Anterior cingulate cortex (tissue), 58 donors: ENCODE measurements around the gene PRDM10.
A peak's percentile ranks its signal among the peaks of the same experiment; 100 is the strongest.
"Not testable (repeated sequence)": the region's sequence is repeated elsewhere in the genome, so short reads cannot be mapped to it uniquely, and the experiment has no call there.

Experiments
- DNase-seq, 58 donors: peaks; one replicate each; lab custom pipeline; 2025; lab: John Stamatoyannopoulos, UW

PRDM10 gene

GRCh38 chr11:130002352-130002845, at the start of gene PRDM10:
PRDM10 (minus strand) TSS chr11:130002835; CDS start chr11:129960964, 41,871 bp downstream.
- DNase-seq: peak; percentile 70 to 99 (median 94)

- no peak for DNase-seq
Measured at GRCh38 chr11:130051082-130051481, 48.4 kb upstream of the PRDM10 start.

GRCh38 chr11:130050257-130050656, 47.6 kb upstream of the PRDM10 start:
- no peak for DNase-seq

- no peak for DNase-seq
Measured at GRCh38 chr11:130049328-130049771, 46.7 kb upstream of the PRDM10 start.

- no peak for DNase-seq
Measured at GRCh38 chr11:130047141-130047540, 44.5 kb upstream of the PRDM10 start.

- DNase-seq: peak in 2 of 58 donors; percentile 12 to 17
Measured at GRCh38 chr11:130043575-130043974, 40.9 kb upstream of the PRDM10 start.

GRCh38 chr11:130042093-130042591, 39.5 kb upstream of the PRDM10 start:
- DNase-seq: no peak

GRCh38 chr11:130040281-130040940, 37.8 kb upstream of the PRDM10 start:
- DNase-seq: no peak

GRCh38 chr11:130037881-130038585, 35.4 kb upstream of the PRDM10 start:
- peak in 5 of 58 donors; percentile 10 to 39 (median 22) for DNase-seq

GRCh38 chr11:130037058-130037457, 34.4 kb upstream of the PRDM10 start:
- no peak for DNase-seq

GRCh38 chr11:130034236-130034635, 31.6 kb upstream of the PRDM10 start:
- DNase-seq: no peak

- DNase-seq: no peak
Measured at GRCh38 chr11:130032931-130033330, 30.3 kb upstream of the PRDM10 start.

GRCh38 chr11:130031945-130032344, 29.3 kb upstream of the PRDM10 start:
- no peak for DNase-seq

- DNase-seq: no peak
Measured at GRCh38 chr11:130031056-130031455, 28.4 kb upstream of the PRDM10 start.

- no peak for DNase-seq
Measured at GRCh38 chr11:130029137-130029536, 26.5 kb upstream of the PRDM10 start.

- DNase-seq: no peak
Measured at GRCh38 chr11:130025371-130025770, 22.7 kb upstream of the PRDM10 start.

GRCh38 chr11:130024361-130024760, 21.7 kb upstream of the PRDM10 start:
- DNase-seq: no peak

- DNase-seq: no peak
Measured at GRCh38 chr11:130023204-130023603, 20.6 kb upstream of the PRDM10 start.

GRCh38 chr11:130022799-130023198, 20.2 kb upstream of the PRDM10 start:
- DNase-seq: no peak

GRCh38 chr11:130021606-130022005, 19.0 kb upstream of the PRDM10 start:
- not testable (repeated sequence) for DNase-seq

GRCh38 chr11:130020323-130020722, 17.7 kb upstream of the PRDM10 start:
- DNase-seq: no peak

GRCh38 chr11:130015846-130016245, 13.2 kb upstream of the PRDM10 start:
- DNase-seq: not testable (repeated sequence)
